A549 (cell line): Measurements from ENCODE around the gene GTF3A. TPM values are rescaled to one million over a fixed set of nuclear protein-coding genes. Genes with fewer than 3 reads are reported as not detected.

Experiments used
- ATAC-seq, 2 experiments: fragments of 200-7000 bp in 1 of 2; fragments of >200 bp in 1 of 2; cut with Nextera tagmentation in 1 of 2; cut with Tn5 transposase in 1 of 2; 3 replicates each; pipeline versions ENCODE4 v1.8.0 to v1.9.1; 2018 to 2020; ENCODE audit warnings: mild to moderate bottlenecking in 1 of 2, moderate library complexity in 1 of 2
- CTCF ChIA-PET: fragments of 300-600 bp; sonication (Branson Sonifier 250); formaldehyde crosslinking; extraction: SDS; loops from one replicate; lab custom pipeline; 2021; ENCODE audit warnings: antibody characterized with exemption, inconsistent platforms; lab: Yijun Ruan, JAX
- POLR2A ChIA-PET: fragments of 350-600 bp; formaldehyde crosslinking; extraction: SDS; loops from one replicate; lab custom pipeline; 2021; ENCODE audit warnings: antibody characterized with exemption, inconsistent platforms; lab: Yijun Ruan, JAX
- DNase-seq, 2 experiments: peaks; one replicate each; pipeline versions ENCODE4 v3.0.0 to v3.0.0-alpha.2; 2011 to 2016; ENCODE audit warnings: low read depth in 1 of 2, low spot score in 1 of 2
- FAIRE-seq: peaks from 2 replicates; lab custom pipeline; 2011; peaks lifted over from hg19 to GRCh38; lab: Jason Lieb, UNC
- H3K27ac ChIP-seq, 2 experiments: fragments of >200 bp; sonication (Bioruptor Twin); formaldehyde crosslinking; 3 replicates each; pipeline ENCODE4 v1.5.1; 2016 to 2017
- H3K4me1 ChIP-seq: fragments of >200 bp; sonication (Bioruptor Twin); formaldehyde crosslinking; 3 replicates; pipeline ENCODE4 v1.6.1; 2016
- H3K4me2 ChIP-seq: fragments of >200 bp; sonication (Bioruptor Twin); formaldehyde crosslinking; 3 replicates; pipeline ENCODE4 v1.6.1; 2016
- H3K4me3 ChIP-seq: fragments of >200 bp; sonication (Bioruptor Twin); formaldehyde crosslinking; 3 replicates; pipeline ENCODE4 v1.5.1; 2016
- H3K9me3 ChIP-seq: fragments of >200 bp; sonication (Bioruptor Twin); formaldehyde crosslinking; 3 replicates; pipeline ENCODE4 v1.6.1; 2016
- FOXS1 ChIP-seq: fragments of 250-450 bp; sonication (Bioruptor Pico); IDR thresholded peaks from 2 replicates; pipeline ENCODE4 v1.5.0; 2020; ENCODE audit warnings: mild to moderate bottlenecking, moderate library complexity
- REST ChIP-seq: fragments of 200-600 bp; sonication (generic); IDR thresholded peaks from 2 replicates; pipeline ENCODE4 v1.6.1; 2016; ENCODE audit warnings: antibody characterized with exemption, mild to moderate bottlenecking, moderate library complexity
- ZSCAN20 ChIP-seq: fragments of 250-450 bp; sonication (Bioruptor Pico); IDR thresholded peaks from 2 replicates; pipeline ENCODE4 v1.8.0; 2022; ENCODE audit warnings: mild to moderate bottlenecking, moderate library complexity
- WGBS: methylation state at CpG from one replicate; pipeline ENCODE4 v1.1.6; 2017; ENCODE audit errors: missing lambda C conversion rate; 5-methylcytosine and 5-hydroxymethylcytosine counted together
- polyA plus RNA-seq, 4 experiments: library from polyadenylated mRNA; depleted of rRNA in 3 of 4; stranded (reverse); fragments of >200 nt; fragmentation: RNase III in 1 of 4; extraction: RNeasy Plus Mini Kit Qiagen cat#74134 plus additional on column Dnase treatment in 1 of 4; gene quantifications; 2 replicates in 3 of 4; 3 replicates in 1 of 4; pipeline ENCODE4 v1.2.3, GENCODE V29; 2011 to 2017
- small RNA-seq, 6 experiments: library from RNA; depleted of rRNA; stranded (forward); fragments of <200 nt; gene quantifications; one replicate each; pipeline ENCODE3, GENCODE V24; 2012

GTF3A gene
- polyA plus RNA-seq, 2 of the 4 experiments (the other 2 are of a cell fraction) = 93.1 to 132 TPM

DNA sequence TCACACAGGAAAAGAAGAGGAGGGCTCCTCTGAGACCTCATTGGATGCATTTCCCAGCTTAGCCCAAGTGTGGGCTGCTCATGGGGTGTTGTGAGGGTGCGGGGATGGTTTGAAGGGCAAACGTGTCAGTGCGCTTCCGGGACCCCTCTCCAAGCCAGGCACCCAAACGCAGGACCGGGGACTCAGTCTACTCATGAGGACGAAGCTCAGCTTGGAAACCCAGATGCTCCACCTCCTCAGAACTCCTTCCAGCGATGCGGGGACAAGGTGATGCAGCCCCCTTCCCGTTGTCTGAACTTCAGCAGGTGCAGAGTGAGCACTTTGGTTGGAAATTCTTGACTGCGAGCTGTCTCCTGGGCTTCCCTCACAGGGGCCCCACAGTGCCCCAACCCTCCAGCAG, 59.0 kb downstream of the GTF3A start:
- 70% methylated on average over 8 of the region's 11 CpGs for WGBS

More for the DNA sequence above, 59.0 kb downstream of the GTF3A start:
- TF ChIP-seq ZSCAN20 (no peak), REST (no peak), FOXS1 (CRISPR knock-in tag) (no peak)
- TF ChIP-seq, all 56 proteins: peak for 0
- no peak for ATAC-seq
- Histone ChIP-seq H3K4me3 (no peak overlapping the region), H3K27ac (no peak overlapping the region), H3K4me2 (no peak overlapping the region), H3K4me1 (no peaks in the 10 kb centered on the region), H3K9me3 (peaks cover 9% of the 10 kb centered on the region; the same call in 2 of the 3 replicates)
- DNase-seq = no peak
- CTCF ChIA-PET = no interaction called here
- POLR2A ChIA-PET = no interaction called here
- FAIRE-seq = no peak

Small RNAs within 50 kb of the gene (small RNA-seq; reads per million reads assigned to genes)
- gene RNY1P1 = 0 reads per million in 6 experiments

Other genes with a start within 250 kb of the GTF3A start
- gene RPL21, start 173.1 kb upstream of the GTF3A start, polyA plus RNA-seq (2011; rRNA removed) = 1,202 and 1,438 TPM in 2 replicates
- gene RPL21, start 173.1 kb upstream of the GTF3A start, polyA plus RNA-seq (2017; fragmentation: RNase III; extraction: RNeasy Plus Mini Kit Qiagen cat#74134 plus additional on column Dnase treatment) = 1,367 to 1,538 TPM (median 1,393 TPM) in 3 replicates
- gene RASL11A, start 153.8 kb upstream of the GTF3A start, polyA plus RNA-seq (2011; rRNA removed) = 2.1 TPM in 2 replicates
- 3.8 to 4.8 TPM (median 4.7 TPM) in 3 replicates for gene RASL11A, start 153.8 kb upstream of the GTF3A start, polyA plus RNA-seq (2017; fragmentation: RNase III; extraction: RNeasy Plus Mini Kit Qiagen cat#74134 plus additional on column Dnase treatment)
- gene MTIF3, start 25.9 kb downstream of the GTF3A start, polyA plus RNA-seq (2011; rRNA removed) = 50.3 and 61.8 TPM in 2 replicates
- gene MTIF3, start 25.9 kb downstream of the GTF3A start, polyA plus RNA-seq (2017; fragmentation: RNase III; extraction: RNeasy Plus Mini Kit Qiagen cat#74134 plus additional on column Dnase treatment) = 31.6 to 32.4 TPM (median 31.7 TPM) in 3 replicates
- 6.3 and 6.8 TPM in 2 replicates for gene LNX2, start 195.9 kb downstream of the GTF3A start, polyA plus RNA-seq (2011; rRNA removed)
- gene LNX2, start 195.9 kb downstream of the GTF3A start, polyA plus RNA-seq (2017; fragmentation: RNase III; extraction: RNeasy Plus Mini Kit Qiagen cat#74134 plus additional on column Dnase treatment) = 2.7 to 3.3 TPM (median 2.7 TPM) in 3 replicates
- gene POLR1D, start 197.3 kb downstream of the GTF3A start, polyA plus RNA-seq (2011; rRNA removed) = 161 and 192 TPM in 2 replicates
- gene POLR1D, start 197.3 kb downstream of the GTF3A start, polyA plus RNA-seq (2017; fragmentation: RNase III; extraction: RNeasy Plus Mini Kit Qiagen cat#74134 plus additional on column Dnase treatment) = 110 to 120 TPM (median 117 TPM) in 3 replicates